Testis (tissue), 3 donors: Measurements from ENCODE around the gene SPOP. TPM values are rescaled to one million over a fixed set of nuclear protein-coding genes. Genes with fewer than 3 reads are reported as not detected.

Experiments
- DNase-seq: peaks from one replicate; pipeline ENCODE4 v3.0.0-alpha.2; 2019
- H3K27ac ChIP-seq, 2 donors: fragments of 200-600 bp; sonication (generic); one replicate each; pipeline ENCODE4 v1.5.1; 2019
- H3K27me3 ChIP-seq: fragments of 200-600 bp; sonication (generic); one replicate; pipeline ENCODE4 v1.5.1; 2019
- H3K36me3 ChIP-seq: fragments of 200-600 bp; sonication (generic); one replicate; pipeline ENCODE4 v1.5.1; 2017; ENCODE audit warnings: low read depth; ENCODE audit errors: missing control alignments
- H3K4me1 ChIP-seq: fragments of 200-600 bp; sonication (generic); one replicate; pipeline ENCODE4 v1.5.1; 2019
- H3K4me3 ChIP-seq, 2 donors: fragments of 200-600 bp; sonication (generic); one replicate each; pipeline ENCODE4 v1.5.1; 2017 to 2019
- H3K9me3 ChIP-seq: fragments of 200-600 bp; sonication (generic); one replicate; pipeline ENCODE4 v1.5.1; 2017
- CTCF ChIP-seq, 3 experiments: fragments of 450-650 bp in 2 of 3; fragments of 200-600 bp in 1 of 3; sonication (generic) in 1 of 3; IDR thresholded peaks; one replicate each; pipeline ENCODE4 v1.5.1; 2016 to 2019; ENCODE audit warnings: antibody characterized with exemption in 3 of 3, mild to moderate bottlenecking in 2 of 3, moderate library complexity in 1 of 3
- POLR2A ChIP-seq: fragments of 450-650 bp; IDR thresholded peaks from one replicate; pipeline ENCODE4 v1.6.1; 2017; ENCODE audit warnings: antibody characterized with exemption, mild to moderate bottlenecking, moderate library complexity
- WGBS, 2 donors: methylation state at CpG; one replicate each; pipeline ENCODE4 v1.1.5; 2018; 5-methylcytosine and 5-hydroxymethylcytosine counted together
- intact Hi-C: fragments of 100-400 bp; cut with DNase I; formaldehyde crosslinking; loops from one replicate; pipeline ENCODE4 v1.15.1; 2023; ENCODE audit warnings: low total_unique reads
- polyA plus RNA-seq: library from polyadenylated mRNA; stranded (reverse); fragments of 350-450 nt; fragmentation: Illumina TruSeq; extraction: RNeasy Lipid Tissue Mini Kit (QIAGEN cat#74804); gene quantifications from one replicate; pipeline ENCODE4 v1.2.3, GENCODE V29; 2014; ENCODE audit warnings: low read depth, low replicate concordance; ENCODE audit not compliant: insufficient read depth
- total RNA-seq, 2 donors: library from RNA; depleted of rRNA; stranded (reverse); fragments of >200 nt; gene quantifications; one replicate each; pipeline ENCODE4 v1.2.3, GENCODE V29; 2016

The SPOP gene
- total and polyA plus RNA-seq, 3 donors from 2014 or later: 39.6 to 60.6 (median 52.0) TPM

- no peaks in the 10 kb centered on the region for H3K9me3 ChIP-seq
- 38 to 52% methylated on average over 8 of the region's 8 CpGs for WGBS, 2 donors
- intact Hi-C loops: loop anchor here (5.0 kb wide), 1 partner anchor 119 kb away; no protein-coding TSS in a partner anchor
- H3K36me3 ChIP-seq: no peaks in the 10 kb centered on the region
- H3K4me3 ChIP-seq: no peak overlapping the region
- peak overlapping the region; percentile 78 to 89 for H3K27ac ChIP-seq
- no peaks in the 10 kb centered on the region for H3K27me3 ChIP-seq
- no peak for TF ChIP-seq POLR2A
- TF ChIP-seq CTCF (IDR thresholded peaks at IDR 0.05): no peak
- peaks cover 5% of the 10 kb centered on the region for H3K4me1 ChIP-seq
- no peak for DNase-seq
Observed at GRCh38 chr17:49691677-49692191, 13.8 kb upstream of the SPOP start.

- H3K9me3 ChIP-seq: no peaks in the 10 kb centered on the region
- H3K27ac ChIP-seq: peak overlapping the region; percentile 78 to 89
- 58 to 59% methylated on average over 9 of the region's 9 CpGs for WGBS, 2 donors
- intact Hi-C loops: loop anchor here (5.0 kb wide), 1 partner anchor 119 kb away; no protein-coding TSS in a partner anchor
- TF ChIP-seq CTCF (IDR thresholded peaks at IDR 0.05) (no peak), POLR2A (no peak)
- no peak overlapping the region for H3K4me3 ChIP-seq
- no peaks in the 10 kb centered on the region for H3K27me3 ChIP-seq
- no peaks in the 10 kb centered on the region for H3K36me3 ChIP-seq
- peaks cover 5% of the 10 kb centered on the region for H3K4me1 ChIP-seq
- DNase-seq: peak; percentile 49
Observed at GRCh38 chr17:49691086-49691676, 13.3 kb upstream of the SPOP start.

DNA sequence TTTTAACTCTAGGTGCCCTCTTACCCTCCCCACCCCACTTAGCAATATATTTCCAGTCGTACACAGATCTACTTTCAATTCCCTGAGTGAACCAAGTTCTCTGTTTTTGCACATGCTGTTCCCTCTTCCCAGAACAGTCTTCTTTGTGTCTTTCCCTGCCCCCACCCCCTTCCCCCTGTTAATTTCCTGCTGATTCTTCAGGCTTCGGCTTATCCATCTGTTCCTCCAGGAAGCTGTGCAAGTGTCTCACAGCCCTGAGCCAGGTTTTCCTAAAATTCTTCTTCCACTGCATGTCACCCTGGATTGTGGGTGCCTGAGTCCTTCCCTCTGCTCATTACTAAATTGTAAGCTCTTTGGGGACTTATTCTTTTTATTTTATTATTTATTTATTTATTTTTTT lies 12.4 kb upstream of the SPOP start:
- TF ChIP-seq CTCF (IDR thresholded peaks at IDR 0.05) (no peak), POLR2A (no peak)
- Histone ChIP-seq H3K36me3 (no peaks in the 10 kb centered on the region), H3K27me3 (no peaks in the 10 kb centered on the region), H3K27ac (peak overlapping the region in 1 of 2 donors; percentile 89), H3K4me3 (no peak overlapping the region), H3K4me1 (peaks cover 5% of the 10 kb centered on the region), H3K9me3 (no peaks in the 10 kb centered on the region)
- 49 to 53% methylated on average over 2 of the region's 2 CpGs for WGBS, 2 donors
- intact Hi-C loops: loop anchor here (5.0 kb wide), 1 partner anchor 118 kb away; no protein-coding TSS in a partner anchor
- no peak for DNase-seq

GRCh38 chr17:49688848-49689247 lies 11.0 kb upstream of the SPOP start:
- no peak overlapping the region for H3K27ac ChIP-seq
- no peak overlapping the region for H3K4me3 ChIP-seq
- peaks cover 5% of the 10 kb centered on the region for H3K4me1 ChIP-seq
- intact Hi-C loops: no loop called here
- 80 to 82% methylated on average over 4 of the region's 4 CpGs for WGBS, 2 donors
- no peak for DNase-seq
- H3K36me3 ChIP-seq: no peaks in the 10 kb centered on the region
- no peaks in the 10 kb centered on the region for H3K9me3 ChIP-seq
- TF ChIP-seq CTCF (IDR thresholded peaks at IDR 0.05) (no peak), POLR2A (no peak)
- no peaks in the 10 kb centered on the region for H3K27me3 ChIP-seq
